H1 (cell line): ENCODE measurements around the gene NFATC4. TPM values are rescaled to one million over a fixed set of nuclear protein-coding genes. Genes with fewer than 3 reads are reported as not detected.

Experiments used
- CTCF ChIA-PET: fragments of 300-600 bp; sonication (Branson Sonifier 250); formaldehyde crosslinking; loops from one replicate; lab custom pipeline; 2021; ENCODE audit not compliant: partially characterized antibody; lab: Charles Lee
- POLR2A ChIA-PET: fragments of 300-600 bp; sonication (Branson Sonifier 250); formaldehyde crosslinking; loops from one replicate; lab custom pipeline; 2021; ENCODE audit warnings: inconsistent platforms; ENCODE audit not compliant: partially characterized antibody; lab: Charles Lee
- DNase-seq, 2 experiments: peaks; one replicate each; pipeline versions ENCODE4 v3.0.0 to v3.0.0-alpha.2; 2010 to 2022; ENCODE audit warnings: low spot score in 2 of 2, low read depth in 1 of 2, mixed read lengths in 1 of 2
- FAIRE-seq: peaks from 2 replicates; lab custom pipeline; 2011; peaks lifted over from hg19 to GRCh38; lab: Jason Lieb, UNC
- H2AFZ ChIP-seq: 2 replicates; pipeline ENCODE4 v1.8.1; 2012; ENCODE audit warnings: low read length, inconsistent platforms
- H2AK5ac ChIP-seq: 2 replicates; pipeline ENCODE4 v1.6.1; 2013; ENCODE audit warnings: low read depth, low read length
- H2BK120ac ChIP-seq: replicated peaks from 2 replicates; pipeline ENCODE3; 2013; ENCODE audit warnings: low read depth, low read length, inconsistent platforms
- H2BK12ac ChIP-seq: 2 replicates; pipeline ENCODE4 v1.6.1; 2013; ENCODE audit warnings: low read depth, low read length
- H2BK15ac ChIP-seq: 2 replicates; pipeline ENCODE4 v1.6.1; 2013; ENCODE audit warnings: low read length
- H2BK20ac ChIP-seq: 2 replicates; pipeline ENCODE4 v1.6.1; 2013; ENCODE audit warnings: low read length
- H2BK5ac ChIP-seq: 2 replicates; pipeline ENCODE4 v1.6.1; 2013; ENCODE audit warnings: low read depth, low read length
- H3K14ac ChIP-seq: 2 replicates; pipeline ENCODE4 v1.6.1; 2013; ENCODE audit warnings: inconsistent platforms; ENCODE audit not compliant: insufficient read length
- H3K18ac ChIP-seq: 2 replicates; pipeline ENCODE4 v1.6.1; 2013; ENCODE audit warnings: low read length; ENCODE audit errors: extremely low read depth
- H3K23ac ChIP-seq: 2 replicates; pipeline ENCODE4 v1.6.1; 2013; ENCODE audit warnings: inconsistent platforms; ENCODE audit not compliant: insufficient read length
- H3K23me2 ChIP-seq: 2 replicates; pipeline ENCODE4 v1.6.1; 2013; ENCODE audit warnings: low read depth, low read length
- H3K27ac ChIP-seq: 2 replicates; pipeline ENCODE4 v1.6.1; 2011; ENCODE audit warnings: low read depth, low read length, inconsistent platforms
- H3K27me3 ChIP-seq, 4 experiments: replicated peaks in 1 of 4; 1 replicate in 1 of 4; 2 replicates in 3 of 4; pipeline versions ENCODE4 v1.6.1 to v1.8.1; 2011 to 2013; ENCODE audit warnings: low read length in 3 of 4, mild to moderate bottlenecking in 3 of 4, inconsistent platforms in 2 of 4, mixed read lengths in 2 of 4, moderate library complexity in 1 of 4; ENCODE audit not compliant: control insufficient read depth in 3 of 4, insufficient read depth in 3 of 4; ENCODE audit errors: extremely low read depth in 1 of 4
- H3K36me3 ChIP-seq, 4 experiments: 2 replicates each; pipeline versions ENCODE4 v1.6.1 to v1.8.1; 2011 to 2013; ENCODE audit warnings: mild to moderate bottlenecking in 4 of 4, low read length in 3 of 4, moderate library complexity in 2 of 4, control low read depth in 1 of 4, inconsistent platforms in 1 of 4; ENCODE audit not compliant: insufficient read depth in 4 of 4, control insufficient read depth in 2 of 4
- H3K4ac ChIP-seq: replicated peaks from 2 replicates; pipeline ENCODE3; 2013; ENCODE audit warnings: low read length, low read depth, mixed read lengths, inconsistent platforms; ENCODE audit not compliant: insufficient read length
- H3K4me1 ChIP-seq, 4 experiments: replicated peaks in 1 of 4; 1 replicate in 1 of 4; 2 replicates in 3 of 4; pipeline versions ENCODE4 v1.6.1 to v1.8.1; 2011 to 2013; ENCODE audit warnings: low read length in 3 of 4, inconsistent platforms in 2 of 4, mixed read lengths in 1 of 4; ENCODE audit not compliant: insufficient read depth in 4 of 4, control insufficient read depth in 3 of 4
- H3K4me2 ChIP-seq, 2 experiments: 2 replicates each; pipeline versions ENCODE4 v1.6.1 to v1.8.1; 2011 to 2013; ENCODE audit warnings: low read depth in 2 of 2, low read length in 2 of 2, control low read depth in 1 of 2, inconsistent platforms in 1 of 2, mild to moderate bottlenecking in 1 of 2; ENCODE audit not compliant: insufficient read depth in 1 of 2
- H3K4me3 ChIP-seq, 4 experiments: fragments of 200-600, 300-600 bp in 1 of 4; sonication (generic), shearing (Covaris generic), sonication (Bioruptor Twin) in 1 of 4; 2 replicates each; pipeline versions ENCODE4 v1.5.1 to v1.8.1; 2011 to 2016; ENCODE audit warnings: low read length in 4 of 4, low read depth in 3 of 4, control low read depth in 2 of 4, inconsistent platforms in 2 of 4, mild to moderate bottlenecking in 2 of 4, mixed read lengths in 1 of 4, moderate library complexity in 1 of 4; ENCODE audit not compliant: insufficient read depth in 2 of 4; ENCODE audit errors: extremely low read depth in 1 of 4
- H3K56ac ChIP-seq: replicated peaks from 2 replicates; pipeline ENCODE3; 2013; ENCODE audit warnings: low read depth, mild to moderate bottlenecking, mixed read lengths, low read length, inconsistent platforms; ENCODE audit not compliant: insufficient read length
- H3K79me1 ChIP-seq: 2 replicates; pipeline ENCODE4 v1.6.1; 2013; ENCODE audit warnings: low read depth, low read length, control low read depth
- H3K79me2 ChIP-seq, 2 experiments: 2 replicates each; pipeline versions ENCODE4 v1.6.1 to v1.8.1; 2012 to 2013; ENCODE audit warnings: low read length in 2 of 2, mild to moderate bottlenecking in 2 of 2, inconsistent platforms in 1 of 2; ENCODE audit not compliant: insufficient read depth in 2 of 2, control insufficient read depth in 1 of 2
- H3K9ac ChIP-seq, 4 experiments: replicated peaks in 1 of 4; 1 replicate in 1 of 4; 2 replicates in 3 of 4; pipeline versions ENCODE4 v1.6.1 to v1.8.1; 2011 to 2013; ENCODE audit warnings: low read depth in 3 of 4, low read length in 3 of 4, control low read depth in 2 of 4, mild to moderate bottlenecking in 2 of 4, moderate library complexity in 2 of 4, inconsistent platforms in 1 of 4; ENCODE audit errors: extremely low read depth in 1 of 4
- H3K9me3 ChIP-seq, 2 experiments: 2 replicates each; pipeline versions ENCODE4 v1.6.1 to v1.8.1; 2012 to 2013; ENCODE audit warnings: mild to moderate bottlenecking in 2 of 2, moderate library complexity in 2 of 2, control low read depth in 1 of 2, inconsistent platforms in 1 of 2, low read depth in 1 of 2, low read length in 1 of 2, mixed read lengths in 1 of 2; ENCODE audit not compliant: insufficient read depth in 2 of 2
- H4K20me1 ChIP-seq, 2 experiments: replicated peaks in 1 of 2; 2 replicates each; pipeline versions ENCODE3 to v1.8.1; 2011 to 2013; ENCODE audit warnings: inconsistent platforms in 2 of 2, low read length in 2 of 2, mild to moderate bottlenecking in 1 of 2; ENCODE audit not compliant: insufficient read depth in 2 of 2, control insufficient read depth in 1 of 2
- H4K5ac ChIP-seq: 2 replicates; pipeline ENCODE4 v1.6.1; 2013; ENCODE audit warnings: low read length, low read depth, mixed read lengths, inconsistent platforms; ENCODE audit not compliant: insufficient read length
- H4K8ac ChIP-seq: 2 replicates; pipeline ENCODE4 v1.8.0; 2013; ENCODE audit warnings: mild to moderate bottlenecking, moderate library complexity, low read length, inconsistent platforms; ENCODE audit not compliant: insufficient read depth; ENCODE audit errors: extremely low read depth
- H4K91ac ChIP-seq: replicated peaks from 2 replicates; pipeline ENCODE3; 2013; ENCODE audit warnings: low read length, mixed read lengths, inconsistent platforms; ENCODE audit not compliant: insufficient read length
- WGBS, 2 experiments: shearing (Covaris generic) in 1 of 2; methylation state at CpG; one replicate each; pipeline versions ENCODE4 v1.1.6 to v1.1.7; 2013 to 2015; ENCODE audit warnings: low lambda C conversion rate in 2 of 2, mixed read lengths in 2 of 2, inconsistent platforms in 1 of 2, low coverage in 1 of 2, missing lambda C conversion rate in 1 of 2; ENCODE audit not compliant: insufficient replicate concordance in 2 of 2, insufficient coverage in 1 of 2, insufficient read length in 1 of 2; ENCODE audit errors: extremely low coverage in 1 of 2, missing lambda C conversion rate in 1 of 2; 5-methylcytosine and 5-hydroxymethylcytosine counted together
- polyA plus RNA-seq, 7 experiments: library from polyadenylated mRNA; depleted of rRNA in 3 of 7; stranded (reverse) in 5 of 7; unstranded in 2 of 7; fragments of >200 nt in 5 of 7; fragments of 200-250 nt in 2 of 7; gene quantifications; 1 replicate in 5 of 7; 2 replicates in 1 of 7; 4 replicates in 1 of 7; pipeline versions ENCODE4 v1.2.1 to v1.2.3, GENCODE V29; 2011 to 2013; ENCODE audit warnings: missing spikeins in 2 of 7, mixed read lengths in 2 of 7
- total RNA-seq: library from RNA; stranded (reverse); fragmentation: NEBNext Ultra II Directional; extraction: Animal tissue kit (Norgen Biotek cat#: 25700); gene quantifications from 2 replicates; pipeline ENCODE4 v1.2.1, GENCODE V29; 2021

The NFATC4 gene
- total and polyA plus RNA-seq, 2 of the 8 experiments (the other 6 are each of a cell fraction or from before 2014, with no cell fraction given) = 47.3 to 50.3 TPM

DNA sequence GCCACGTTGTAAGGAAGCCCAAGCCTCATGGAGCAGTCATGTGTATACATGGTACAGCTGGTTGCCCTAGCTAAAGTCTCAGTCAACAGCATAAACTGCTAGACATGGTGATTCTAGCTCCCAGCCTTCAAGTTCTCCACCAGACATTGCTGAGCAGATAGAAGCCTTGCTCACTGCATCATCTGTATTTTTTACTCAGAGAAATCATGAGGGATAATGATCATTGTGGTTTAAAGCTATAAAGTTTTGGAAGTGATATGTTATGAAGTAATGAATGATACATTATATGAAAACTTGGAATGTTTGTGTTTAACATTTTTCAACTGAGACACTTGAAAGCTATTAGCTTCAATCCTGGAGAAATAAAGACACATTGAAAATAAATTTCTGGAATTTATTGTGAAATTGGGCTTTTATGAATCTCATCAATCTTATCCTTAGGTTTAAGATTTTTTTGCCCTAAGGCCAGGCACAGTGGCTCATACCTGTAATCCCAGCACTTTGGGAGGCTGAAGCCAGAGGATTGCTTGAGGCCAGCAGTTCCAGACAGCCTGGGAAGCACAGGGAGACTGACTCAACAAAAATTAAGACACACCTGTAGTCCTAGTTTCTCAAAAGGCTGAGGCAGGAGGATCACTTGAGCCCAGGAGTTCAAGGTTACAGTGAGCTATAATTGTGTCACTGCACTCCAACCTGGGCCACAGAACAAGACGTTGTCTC lies 5.6 kb upstream of the NFATC4 start:
- H4K91ac ChIP-seq = no peak overlapping the region
- no peak for DNase-seq
- H3K36me3 ChIP-seq = no peaks in the 10 kb centered on the region
- WGBS, 2 experiments = 47% methylated on average over 2 of the region's 2 CpGs; no CpG with 5 or more reads in 1 of the 2 experiments
- no peak overlapping the region for H3K4me2 ChIP-seq
- no peaks in the 10 kb centered on the region for H3K79me1 ChIP-seq
- H3K4me1 ChIP-seq = peaks cover 0 to 4% (median 1%) of the 10 kb centered on the region in 4 experiments; a peak in 3 of 7 replicates
- no peak overlapping the region for H3K23ac ChIP-seq
- no peak overlapping the region for H3K4ac ChIP-seq
- H3K27me3 ChIP-seq = peaks cover 0 to 8% (median 2%) of the 10 kb centered on the region in 4 experiments; a peak in 4 of 7 replicates
- H2BK15ac ChIP-seq = no peak overlapping the region
- no peak overlapping the region for H2AK5ac ChIP-seq
- H4K8ac ChIP-seq = no peak overlapping the region
- ChIA-PET CTCF (interaction anchor here (0.6 to 6.9 kb wide), 26 partner anchors 9 to 74 kb away, joined by 3 to 52 read pairs (median 4); partner anchors contain the start of genes ADCY4, CBLN3 and KHNYN), POLR2A (interaction anchor here (1.1 to 1.2 kb wide), 3 partner anchors 16 to 80 kb away, joined by 3 to 4 read pairs (median 3); partner anchors contain the start of gene SDR39U1)
- no peak overlapping the region for H4K5ac ChIP-seq
- H3K18ac ChIP-seq = no peak overlapping the region
- no peak overlapping the region for H2BK120ac ChIP-seq
- H2BK5ac ChIP-seq = no peak overlapping the region
- H3K4me3 ChIP-seq = no peak overlapping the region
- H4K20me1 ChIP-seq = no peaks in the 10 kb centered on the region
- H2BK12ac ChIP-seq = no peak overlapping the region
- H3K14ac ChIP-seq = no peak overlapping the region
- no peak overlapping the region for H3K27ac ChIP-seq
- H3K79me2 ChIP-seq = no peaks in the 10 kb centered on the region
- H2AFZ ChIP-seq = no peak overlapping the region
- no peak overlapping the region for H3K56ac ChIP-seq
- H3K23me2 ChIP-seq = peaks cover 7% of the 10 kb centered on the region
- H3K9ac ChIP-seq = no peak overlapping the region
- no peak overlapping the region for H2BK20ac ChIP-seq
- FAIRE-seq = no peak
- no peaks in the 10 kb centered on the region for H3K9me3 ChIP-seq
